SK-N-SH treated with all-trans-retinoic acid at 6 μM for 48 hours (cell line): ENCODE results near the gene NCKAP5.

Experiments used
- ARNTL ChIP-seq: fragments of 450-650 bp; formaldehyde crosslinking; IDR thresholded peaks from 2 replicates; pipeline ENCODE4 v1.5.0; 2020; ENCODE audit warnings: low read depth, mild to moderate bottlenecking, moderate library complexity, borderline replicate concordance
- BACH2 ChIP-seq: fragments of 250-450 bp; sonication (Bioruptor Pico); IDR thresholded peaks from 2 replicates; pipeline ENCODE4 v1.9.0; 2021; ENCODE audit warnings: mild to moderate bottlenecking, borderline replicate concordance
- CREB5 ChIP-seq: fragments of 250-450 bp; sonication (Bioruptor Pico); IDR thresholded peaks from 2 replicates; pipeline ENCODE4 v1.5.1; 2020; ENCODE audit warnings: low read depth, mild to moderate bottlenecking, moderate library complexity
- CSDC2 ChIP-seq: fragments of 250-450 bp; sonication (Bioruptor Pico); IDR thresholded peaks from 2 replicates; pipeline ENCODE4 v1.5.0; 2020; ENCODE audit warnings: mild to moderate bottlenecking, moderate library complexity
- GLIS3 ChIP-seq: fragments of 250-450 bp; sonication (Bioruptor Pico); IDR thresholded peaks from 2 replicates; pipeline ENCODE4 v1.5.0; 2020; ENCODE audit warnings: mild to moderate bottlenecking, moderate library complexity
- PATZ1 ChIP-seq: fragments of 250-450 bp; sonication (Bioruptor Pico); IDR thresholded peaks from 2 replicates; pipeline ENCODE4 v1.8.0; 2020; ENCODE audit warnings: mild to moderate bottlenecking, moderate library complexity, borderline replicate concordance
- POU6F1 ChIP-seq: fragments of 250-450 bp; sonication (Bioruptor Pico); IDR thresholded peaks from 2 replicates; pipeline ENCODE4 v1.8.0; 2021; ENCODE audit warnings: low read depth, mild to moderate bottlenecking, moderate library complexity, borderline replicate concordance
- PPARA ChIP-seq: fragments of 250-450 bp; sonication (Bioruptor Pico); IDR thresholded peaks from 2 replicates; pipeline ENCODE4 v1.5.0; 2020; ENCODE audit warnings: mild to moderate bottlenecking, borderline replicate concordance
- ZC3H10 ChIP-seq: fragments of 250-450 bp; sonication (Bioruptor Pico); IDR thresholded peaks from 2 replicates; pipeline ENCODE4 v1.5.1; 2021; ENCODE audit warnings: mild to moderate bottlenecking, moderate library complexity
- ZFP3 ChIP-seq: fragments of 250-450 bp; sonication (Bioruptor Pico); IDR thresholded peaks from 2 replicates; pipeline ENCODE4 v1.5.0; 2020; ENCODE audit warnings: mild to moderate bottlenecking, moderate library complexity
- ZFP30 ChIP-seq: fragments of 450-650 bp; formaldehyde crosslinking; IDR thresholded peaks from 2 replicates; pipeline ENCODE4 v1.5.0; 2022; ENCODE audit warnings: mild to moderate bottlenecking, moderate library complexity
- ZNF70 ChIP-seq: fragments of 450-650 bp; formaldehyde crosslinking; IDR thresholded peaks from 2 replicates; pipeline ENCODE4 v1.5.0; 2020; ENCODE audit warnings: mild to moderate bottlenecking, moderate library complexity
- ZNF8 ChIP-seq: fragments of 450-650 bp; formaldehyde crosslinking; IDR thresholded peaks from 2 replicates; pipeline ENCODE4 v1.5.0; 2020; ENCODE audit warnings: mild to moderate bottlenecking, moderate library complexity

GRCh38 chr2:132681766-132682165 is 886.5 kb downstream of the NCKAP5 start:
- TF ChIP-seq ARNTL (no peak), ZFP30 (no peak), CSDC2 (CRISPR knock-in tag) (no peak), ZC3H10 (CRISPR knock-in tag) (no peak), CREB5 (no peak), GLIS3 (no peak), ZNF8 (CRISPR knock-in tag) (no peak), ZNF70 (CRISPR knock-in tag) (no peak), PATZ1 (no peak), BACH2 (CRISPR knock-in tag) (no peak), ZFP3 (no peak), PPARA (CRISPR knock-in tag) (no peak), POU6F1 (CRISPR knock-in tag) (no peak)
